Activated naive CD8-positive, alpha-beta T cell (primary cell): Measurements from ENCODE around the gene NKAIN2.
"Not testable (repeated sequence)": the region's sequence is repeated elsewhere in the genome, so short reads cannot be mapped to it uniquely, and the experiment has no call there.

Experiments
- H3K27ac Mint-ChIP-seq: one replicate; pipeline ENCODE4 v1.8.0; 2021; ENCODE audit warnings: mixed read lengths
- H3K27me3 Mint-ChIP-seq: one replicate; pipeline ENCODE4 v1.8.0; 2021; ENCODE audit warnings: mixed read lengths
- H3K36me3 Mint-ChIP-seq: one replicate; pipeline ENCODE4 v1.8.0; 2021; ENCODE audit warnings: mixed read lengths
- H3K4me1 Mint-ChIP-seq: one replicate; pipeline ENCODE4 v1.8.0; 2021; ENCODE audit warnings: low read depth, mixed read lengths
- H3K4me3 Mint-ChIP-seq: one replicate; pipeline ENCODE4 v1.8.0; 2021; ENCODE audit warnings: mild to moderate bottlenecking, mixed read lengths
- H3K9me3 Mint-ChIP-seq: one replicate; pipeline ENCODE4 v1.8.0; 2021; ENCODE audit warnings: low read depth, mixed read lengths

NKAIN2 gene

GRCh38 chr6:123895806-123896205 lies 92.1 kb downstream of the NKAIN2 start:
- no peaks in the 10 kb centered on the region for H3K4me1 Mint-ChIP-seq
- no peak overlapping the region for H3K4me3 Mint-ChIP-seq
- no peak overlapping the region for H3K27ac Mint-ChIP-seq
- no peaks in the 10 kb centered on the region for H3K9me3 Mint-ChIP-seq
- H3K36me3 Mint-ChIP-seq: no peaks in the 10 kb centered on the region
- H3K27me3 Mint-ChIP-seq: no peaks in the 10 kb centered on the region

GRCh38 chr6:123896869-123897268 lies 93.2 kb downstream of the NKAIN2 start:
- no peak overlapping the region for H3K4me3 Mint-ChIP-seq
- H3K9me3 Mint-ChIP-seq: no peaks in the 10 kb centered on the region
- no peaks in the 10 kb centered on the region for H3K27me3 Mint-ChIP-seq
- H3K27ac Mint-ChIP-seq: no peak overlapping the region
- H3K36me3 Mint-ChIP-seq: no peaks in the 10 kb centered on the region
- no peaks in the 10 kb centered on the region for H3K4me1 Mint-ChIP-seq

GRCh38 chr6:123897965-123898364 lies 94.3 kb downstream of the NKAIN2 start:
- Mint-ChIP-seq H3K4me1 (no peaks in the 10 kb centered on the region), H3K4me3 (no peak overlapping the region), H3K36me3 (no peaks in the 10 kb centered on the region), H3K27ac (no peak overlapping the region), H3K9me3 (no peaks in the 10 kb centered on the region), H3K27me3 (no peaks in the 10 kb centered on the region)

GRCh38 chr6:123898665-123899064 lies 95.0 kb downstream of the NKAIN2 start:
- H3K4me3 Mint-ChIP-seq: no peak overlapping the region
- no peaks in the 10 kb centered on the region for H3K4me1 Mint-ChIP-seq
- H3K36me3 Mint-ChIP-seq: no peaks in the 10 kb centered on the region
- no peaks in the 10 kb centered on the region for H3K9me3 Mint-ChIP-seq
- H3K27me3 Mint-ChIP-seq: no peaks in the 10 kb centered on the region
- no peak overlapping the region for H3K27ac Mint-ChIP-seq

GRCh38 chr6:123899745-123900144 lies 96.1 kb downstream of the NKAIN2 start:
- Mint-ChIP-seq H3K9me3 (no peaks in the 10 kb centered on the region), H3K36me3 (no peaks in the 10 kb centered on the region)

GRCh38 chr6:123901436-123901835 lies 97.8 kb downstream of the NKAIN2 start:
- Mint-ChIP-seq H3K4me3 (no peak overlapping the region), H3K9me3 (peaks cover 4% of the 10 kb centered on the region), H3K36me3 (no peaks in the 10 kb centered on the region), H3K27me3 (no peaks in the 10 kb centered on the region), H3K27ac (no peak overlapping the region), H3K4me1 (no peaks in the 10 kb centered on the region)

More at GRCh38 chr6:123899745-123900144, 96.1 kb downstream of the NKAIN2 start:
- Mint-ChIP-seq H3K27me3 (no peaks in the 10 kb centered on the region), H3K4me1 (no peaks in the 10 kb centered on the region), H3K4me3 (no peak overlapping the region), H3K27ac (no peak overlapping the region)

GRCh38 chr6:123902738-123903313 lies 99.2 kb downstream of the NKAIN2 start:
- no peak overlapping the region for H3K4me3 Mint-ChIP-seq
- H3K27me3 Mint-ChIP-seq: no peaks in the 10 kb centered on the region
- no peaks in the 10 kb centered on the region for H3K4me1 Mint-ChIP-seq
- peaks cover 4% of the 10 kb centered on the region for H3K9me3 Mint-ChIP-seq
- H3K27ac Mint-ChIP-seq: no peak overlapping the region
- no peaks in the 10 kb centered on the region for H3K36me3 Mint-ChIP-seq

GRCh38 chr6:123904228-123904627 lies 100.6 kb downstream of the NKAIN2 start:
- H3K9me3 Mint-ChIP-seq: peaks cover 4% of the 10 kb centered on the region
- H3K4me1 Mint-ChIP-seq: no peaks in the 10 kb centered on the region
- no peak overlapping the region for H3K27ac Mint-ChIP-seq
- no peaks in the 10 kb centered on the region for H3K27me3 Mint-ChIP-seq
- no peak overlapping the region for H3K4me3 Mint-ChIP-seq
- H3K36me3 Mint-ChIP-seq: no peaks in the 10 kb centered on the region

- no peak overlapping the region for H3K27ac Mint-ChIP-seq
- H3K9me3 Mint-ChIP-seq: peaks cover 4% of the 10 kb centered on the region
- H3K4me3 Mint-ChIP-seq: no peak overlapping the region
- H3K4me1 Mint-ChIP-seq: no peaks in the 10 kb centered on the region
- H3K27me3 Mint-ChIP-seq: no peaks in the 10 kb centered on the region
- no peaks in the 10 kb centered on the region for H3K36me3 Mint-ChIP-seq
Measured at GRCh38 chr6:123908797-123909196, 105.1 kb downstream of the NKAIN2 start.

- no peaks in the 10 kb centered on the region for H3K27me3 Mint-ChIP-seq
Measured at GRCh38 chr6:123909989-123910388, 106.3 kb downstream of the NKAIN2 start.

GRCh38 chr6:123913863-123914262 lies 110.2 kb downstream of the NKAIN2 start:
- Mint-ChIP-seq H3K9me3 (peaks cover 4% of the 10 kb centered on the region), H3K4me1 (no peaks in the 10 kb centered on the region), H3K27ac (no peak overlapping the region), H3K36me3 (no peaks in the 10 kb centered on the region), H3K4me3 (no peak overlapping the region), H3K27me3 (no peaks in the 10 kb centered on the region)

More at GRCh38 chr6:123909989-123910388, 106.3 kb downstream of the NKAIN2 start:
- Mint-ChIP-seq H3K9me3 (peaks cover 4% of the 10 kb centered on the region), H3K36me3 (no peaks in the 10 kb centered on the region), H3K27ac (no peak overlapping the region), H3K4me1 (no peaks in the 10 kb centered on the region), H3K4me3 (no peak overlapping the region)

- not testable (repeated sequence) for H3K9me3 Mint-ChIP-seq, H3K27me3 Mint-ChIP-seq, H3K4me1 Mint-ChIP-seq, H3K4me3 Mint-ChIP-seq, H3K36me3 Mint-ChIP-seq, H3K27ac Mint-ChIP-seq
Measured at GRCh38 chr6:123923379-123923778, 119.7 kb downstream of the NKAIN2 start.

- H3K9me3 Mint-ChIP-seq: no peaks in the 10 kb centered on the region
- H3K4me1 Mint-ChIP-seq: no peaks in the 10 kb centered on the region
- H3K27me3 Mint-ChIP-seq: no peaks in the 10 kb centered on the region
- H3K36me3 Mint-ChIP-seq: no peaks in the 10 kb centered on the region
- no peak overlapping the region for H3K4me3 Mint-ChIP-seq
- no peak overlapping the region for H3K27ac Mint-ChIP-seq
Measured at GRCh38 chr6:123925350-123925749, 121.7 kb downstream of the NKAIN2 start.

- no peak overlapping the region for H3K27ac Mint-ChIP-seq
- H3K4me3 Mint-ChIP-seq: no peak overlapping the region
- H3K36me3 Mint-ChIP-seq: no peaks in the 10 kb centered on the region
- no peaks in the 10 kb centered on the region for H3K4me1 Mint-ChIP-seq
- H3K27me3 Mint-ChIP-seq: no peaks in the 10 kb centered on the region
- H3K9me3 Mint-ChIP-seq: no peaks in the 10 kb centered on the region
Measured at GRCh38 chr6:123925842-123926399, 122.3 kb downstream of the NKAIN2 start.

GRCh38 chr6:123928529-123928928 lies 124.9 kb downstream of the NKAIN2 start:
- no peaks in the 10 kb centered on the region for H3K36me3 Mint-ChIP-seq
- no peak overlapping the region for H3K27ac Mint-ChIP-seq
- H3K9me3 Mint-ChIP-seq: no peaks in the 10 kb centered on the region
- H3K27me3 Mint-ChIP-seq: no peaks in the 10 kb centered on the region
- H3K4me1 Mint-ChIP-seq: no peaks in the 10 kb centered on the region
- H3K4me3 Mint-ChIP-seq: no peak overlapping the region

- Mint-ChIP-seq H3K27me3 (no peaks in the 10 kb centered on the region), H3K27ac (no peak overlapping the region), H3K4me1 (no peaks in the 10 kb centered on the region), H3K36me3 (no peaks in the 10 kb centered on the region), H3K4me3 (no peak overlapping the region), H3K9me3 (no peaks in the 10 kb centered on the region)
Measured at GRCh38 chr6:123931928-123932327, 128.3 kb downstream of the NKAIN2 start.
